IPS-11a (cell line): Measurements from ENCODE around the gene MTAP.

Source experiments
- H3K4me3 ChIP-seq: one replicate; pipeline ENCODE4 v1.5.1; 2013; ENCODE audit warnings: low read depth, low read length, control low read depth

The MTAP gene

GRCh38 chr9:21968331-21969010, 166.0 kb downstream of the MTAP start:
- no peak overlapping the region for H3K4me3 ChIP-seq

- H3K4me3 ChIP-seq = no peak overlapping the region
Measured at GRCh38 chr9:21969011-21969940, 166.8 kb downstream of the MTAP start.

- H3K4me3 ChIP-seq = no peak overlapping the region
Measured at GRCh38 chr9:21969951-21970799, 167.7 kb downstream of the MTAP start.

GRCh38 chr9:21970800-21971640, 168.6 kb downstream of the MTAP start:
- no peak overlapping the region for H3K4me3 ChIP-seq

GRCh38 chr9:21972361-21972760, 169.9 kb downstream of the MTAP start:
- H3K4me3 ChIP-seq = no peak overlapping the region

- peak overlapping the region; percentile 38 for H3K4me3 ChIP-seq
Measured at GRCh38 chr9:21974343-21974721, 171.9 kb downstream of the MTAP start.

- H3K4me3 ChIP-seq = peak overlapping the region; percentile 38
Measured at GRCh38 chr9:21974722-21975409, 172.4 kb downstream of the MTAP start.

- H3K4me3 ChIP-seq = no peak overlapping the region
Measured at GRCh38 chr9:21976334-21976875, 174.0 kb downstream of the MTAP start.

- H3K4me3 ChIP-seq = no peak overlapping the region
Measured at GRCh38 chr9:21982391-21982790, 180.0 kb downstream of the MTAP start.

GRCh38 chr9:21982861-21983560, 180.6 kb downstream of the MTAP start:
- H3K4me3 ChIP-seq = no peak overlapping the region

GRCh38 chr9:21983561-21983935, 181.1 kb downstream of the MTAP start:
- no peak overlapping the region for H3K4me3 ChIP-seq

- H3K4me3 ChIP-seq = no peak overlapping the region
Measured at GRCh38 chr9:21984101-21984500, 181.7 kb downstream of the MTAP start.

- no peak overlapping the region for H3K4me3 ChIP-seq
Measured at GRCh38 chr9:21985964-21986667, 183.7 kb downstream of the MTAP start.
